SK-N-MC (cell line): ENCODE data around the gene PAX5.

Source experiments
- EZH2 ChIP-seq: fragments of 200-600 bp; sonication (generic); IDR thresholded peaks from one replicate; pipeline ENCODE4 v1.6.1; 2017; ENCODE audit warnings: antibody characterized with exemption
- FOXP2 ChIP-seq: optimal IDR thresholded peaks from 2 replicates; pipeline ENCODE3; 2011; ENCODE audit warnings: mild to moderate bottlenecking, moderate library complexity; ENCODE audit not compliant: insufficient read depth; ENCODE audit errors: extremely low read length, control extremely low read depth
- POLR2AphosphoS5 ChIP-seq: IDR thresholded peaks from 2 replicates; pipeline ENCODE4 v1.6.1; 2012; ENCODE audit warnings: mild to moderate bottlenecking, low read depth, low read length, borderline replicate concordance

DNA sequence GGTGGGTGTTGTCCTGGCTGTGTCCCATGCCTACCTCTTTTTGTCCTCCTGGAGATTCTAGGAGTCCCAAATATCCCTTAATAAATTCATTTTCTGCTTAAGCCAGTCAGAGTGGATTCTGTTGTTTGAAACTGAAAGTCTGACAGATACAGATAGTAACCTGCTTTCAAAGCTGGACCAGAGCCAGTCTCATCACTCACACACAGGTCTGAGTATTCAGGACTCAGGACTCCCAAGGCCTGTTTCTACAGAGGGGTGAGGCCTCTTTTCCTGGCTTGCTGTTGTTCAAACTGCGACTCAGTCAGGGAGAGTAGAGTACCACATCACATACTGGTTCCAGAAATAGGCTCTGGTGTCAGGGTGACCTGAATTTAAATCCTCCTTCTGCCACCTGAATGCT is 190.1 kb downstream of the PAX5 start:
- no peak for TF ChIP-seq POLR2AphosphoS5
- TF ChIP-seq EZH2 = no peak
- no peak for TF ChIP-seq FOXP2
